K562 (cell line): ENCODE results near the gene TRAPPC13. TPM values are rescaled to one million over a fixed set of nuclear protein-coding genes. Genes with fewer than 3 reads are reported as not detected.

Experiments used
- ARHGAP35 ChIP-seq: fragments of 450-650 bp; IDR thresholded peaks from 2 replicates; pipeline ENCODE4 v1.6.1; 2018; ENCODE audit not compliant: partially characterized antibody
- CSDE1 ChIP-seq, 2 experiments: fragments of 450-650 bp; IDR thresholded peaks; 2 replicates each; pipeline ENCODE4 v1.6.1; 2016; ENCODE audit warnings: mild to moderate bottlenecking in 1 of 2
- HDAC6 ChIP-seq: IDR thresholded peaks from 2 replicates; pipeline ENCODE4 v1.6.1; 2012; ENCODE audit warnings: low read depth, mild to moderate bottlenecking, control low read depth, inconsistent platforms, low read length, moderate library complexity
- HNRNPK ChIP-seq: fragments of 200-400 bp; formaldehyde crosslinking; IDR thresholded peaks from one replicate; pipeline ENCODE4 v1.6.1; 2018; ENCODE audit warnings: mild to moderate bottlenecking, low read depth, low read length; ENCODE audit not compliant: poor library complexity, severe bottlenecking
- MAFF ChIP-seq: IDR thresholded peaks from 2 replicates; pipeline ENCODE4 v1.6.1; 2012; ENCODE audit warnings: low read length, improper control_type of control experiment
- MYNN ChIP-seq, 2 experiments: sonication (generic); formaldehyde crosslinking in 1 of 2; IDR thresholded peaks; 2 replicates each; pipeline versions ENCODE4 v1.5.0 to v1.6.1; 2016 to 2020; ENCODE audit warnings: antibody characterized with exemption in 1 of 2, missing genetic modification reagents in 1 of 2
- POLR3G ChIP-seq: IDR thresholded peaks from 2 replicates; pipeline ENCODE4 v1.6.1; 2011; ENCODE audit not compliant: insufficient read length, insufficient replicate concordance; ENCODE audit errors: extremely low read depth
- SAFB ChIP-seq: fragments of 200-400 bp; formaldehyde crosslinking; IDR thresholded peaks from 2 replicates; pipeline ENCODE4 v1.6.1; 2017; ENCODE audit warnings: low read depth, low read length, borderline replicate concordance
- SMAD2 ChIP-seq: fragments of 150-350 bp; IDR thresholded peaks from 2 replicates; pipeline ENCODE4 v1.6.1; 2014; ENCODE audit warnings: low read depth, mild to moderate bottlenecking, low read length
- SMAD4 ChIP-seq: fragments of 250-450 bp; sonication (Bioruptor Pico); conservative IDR thresholded peaks from 2 replicates; pipeline ENCODE4 v1.8.0; 2021; ENCODE audit warnings: inconsistent platforms, mild to moderate bottlenecking, moderate library complexity
- ZNF174 ChIP-seq: fragments of 250-450 bp; sonication (Bioruptor Pico); IDR thresholded peaks from 2 replicates; pipeline ENCODE4 v1.4.0; 2020; ENCODE audit warnings: mild to moderate bottlenecking
- ZNF23 ChIP-seq: fragments of 250-450 bp; sonication (Bioruptor Pico); IDR thresholded peaks from 2 replicates; pipeline ENCODE4 v1.4.0; 2020; ENCODE audit warnings: mild to moderate bottlenecking
- ZNF253 ChIP-seq: fragments of 250-450 bp; sonication (Bioruptor Pico); conservative IDR thresholded peaks from 2 replicates; pipeline ENCODE4 v1.6.1; 2021; ENCODE audit warnings: mild to moderate bottlenecking
- polyA plus RNA-seq, 8 experiments: library from polyadenylated mRNA; depleted of rRNA in 4 of 8; stranded (reverse) in 5 of 8; unstranded in 3 of 8; fragments of >200 nt; fragmentation: Nextera tagmentation in 2 of 8; fragmentation: Illumina TruSeq in 1 of 8; extraction: Ambion mirVana in 2 of 8; extraction: Trizol in 1 of 8; gene quantifications; 2 replicates each; pipeline versions ENCODE4 v1.2.1 to v1.2.3, GENCODE V29; 2011 to 2014; ENCODE audit warnings: inconsistent platforms in 1 of 8, missing spikeins in 1 of 8
- total RNA-seq, 7 experiments: library from RNA; depleted of rRNA in 6 of 7; stranded (reverse); fragments of >200 nt in 6 of 7; fragmentation: Illumina TruSeq in 2 of 7; extraction: Trizol in 2 of 7; gene quantifications; 2 replicates each; pipeline versions ENCODE4 v1.2.1 to v1.2.3, GENCODE V29; 2011 to 2021; ENCODE audit warnings: low replicate concordance in 1 of 7
- TF ChIP-seq, protein P1 (sequence below): fragments of 250-450 bp; sonication (Bioruptor Pico); IDR thresholded peaks from 2 replicates; pipeline ENCODE4 v1.5.0; 2022; ENCODE audit warnings: mild to moderate bottlenecking
- TF ChIP-seq, protein P2 (sequence below): fragments of 250-450 bp; sonication (Bioruptor Pico); IDR thresholded peaks from 2 replicates; pipeline ENCODE4 v1.9.0; 2021; ENCODE audit warnings: mild to moderate bottlenecking, inconsistent platforms
- TF ChIP-seq, protein P3 (sequence below): fragments of 250-450 bp; sonication (Bioruptor Pico); IDR thresholded peaks from 2 replicates; pipeline ENCODE4 v1.8.0; 2022; ENCODE audit warnings: moderate library complexity, mild to moderate bottlenecking, inconsistent platforms
- TF ChIP-seq, protein P4 (sequence below): IDR thresholded peaks from 3 replicates; pipeline ENCODE4 v1.6.1; 2011; ENCODE audit warnings: borderline replicate concordance, mild to moderate bottlenecking, moderate library complexity; ENCODE audit not compliant: insufficient read length; ENCODE audit errors: extremely low read depth
- TF ChIP-seq, protein P5 (sequence below): fragments of 450-650 bp; formaldehyde crosslinking; conservative IDR thresholded peaks from 2 replicates; pipeline ENCODE4 v1.4.0; 2022; ENCODE audit warnings: mild to moderate bottlenecking, missing genetic modification characterization

The TRAPPC13 gene
- total and polyA plus RNA-seq, 9 of the 15 experiments (the other 6 are each of a cell fraction or from before 2014, with no cell fraction given) = 16.2 to 43.8 (median 24.0) TPM

DNA sequence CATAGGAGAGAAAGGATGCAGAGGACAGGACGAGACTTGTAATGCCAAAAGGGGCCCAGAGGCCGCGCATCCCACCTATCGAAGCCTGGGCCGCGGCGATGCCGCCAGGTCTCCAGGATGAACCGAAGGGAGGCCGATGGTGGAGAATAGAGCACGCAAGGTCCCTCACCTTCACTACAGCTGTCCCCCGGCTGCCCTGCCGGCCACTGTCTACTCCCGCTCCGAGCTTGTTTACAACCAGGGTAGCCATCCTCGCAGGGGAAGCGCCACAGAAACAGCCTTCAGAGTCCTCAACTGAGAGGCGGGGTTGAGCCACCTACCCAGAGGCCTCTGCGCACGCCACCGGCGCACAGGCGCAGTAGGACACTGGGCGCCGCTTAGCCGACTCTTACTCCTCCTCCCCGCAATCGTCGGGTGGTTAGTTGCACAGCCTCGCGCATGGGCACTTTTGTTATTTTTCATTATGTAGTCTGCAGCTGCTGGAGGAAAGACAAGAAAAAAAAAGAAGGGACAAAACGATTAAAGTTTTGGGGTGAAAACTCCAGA lies 729 bp upstream of the TRAPPC13 start, which contains the start of gene TRIM23 (continued):
- TF ChIP-seq SAFB = no peak
- TF ChIP-seq CSDE1 (IDR thresholded peaks at IDR 0.05) = no peak
- 0 out of 2 replicates have a peak, but pooled peaks have one; percentile 18 for TF ChIP-seq SMAD4 (CRISPR knock-in tag)
- TF ChIP-seq, protein P1, sequence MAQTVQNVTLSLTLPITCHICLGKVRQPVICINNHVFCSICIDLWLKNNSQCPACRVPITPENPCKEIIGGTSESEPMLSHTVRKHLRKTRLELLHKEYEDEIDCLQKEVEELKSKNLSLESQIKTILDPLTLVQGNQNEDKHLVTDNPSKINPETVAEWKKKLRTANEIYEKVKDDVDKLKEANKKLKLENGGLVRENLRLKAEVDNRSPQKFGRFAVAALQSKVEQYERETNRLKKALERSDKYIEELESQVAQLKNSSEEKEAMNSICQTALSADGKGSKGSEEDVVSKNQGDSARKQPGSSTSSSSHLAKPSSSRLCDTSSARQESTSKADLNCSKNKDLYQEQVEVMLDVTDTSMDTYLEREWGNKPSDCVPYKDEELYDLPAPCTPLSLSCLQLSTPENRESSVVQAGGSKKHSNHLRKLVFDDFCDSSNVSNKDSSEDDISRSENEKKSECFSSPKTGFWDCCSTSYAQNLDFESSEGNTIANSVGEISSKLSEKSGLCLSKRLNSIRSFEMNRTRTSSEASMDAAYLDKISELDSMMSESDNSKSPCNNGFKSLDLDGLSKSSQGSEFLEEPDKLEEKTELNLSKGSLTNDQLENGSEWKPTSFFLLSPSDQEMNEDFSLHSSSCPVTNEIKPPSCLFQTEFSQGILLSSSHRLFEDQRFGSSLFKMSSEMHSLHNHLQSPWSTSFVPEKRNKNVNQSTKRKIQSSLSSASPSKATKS = no peak
- TF ChIP-seq, protein P2, sequence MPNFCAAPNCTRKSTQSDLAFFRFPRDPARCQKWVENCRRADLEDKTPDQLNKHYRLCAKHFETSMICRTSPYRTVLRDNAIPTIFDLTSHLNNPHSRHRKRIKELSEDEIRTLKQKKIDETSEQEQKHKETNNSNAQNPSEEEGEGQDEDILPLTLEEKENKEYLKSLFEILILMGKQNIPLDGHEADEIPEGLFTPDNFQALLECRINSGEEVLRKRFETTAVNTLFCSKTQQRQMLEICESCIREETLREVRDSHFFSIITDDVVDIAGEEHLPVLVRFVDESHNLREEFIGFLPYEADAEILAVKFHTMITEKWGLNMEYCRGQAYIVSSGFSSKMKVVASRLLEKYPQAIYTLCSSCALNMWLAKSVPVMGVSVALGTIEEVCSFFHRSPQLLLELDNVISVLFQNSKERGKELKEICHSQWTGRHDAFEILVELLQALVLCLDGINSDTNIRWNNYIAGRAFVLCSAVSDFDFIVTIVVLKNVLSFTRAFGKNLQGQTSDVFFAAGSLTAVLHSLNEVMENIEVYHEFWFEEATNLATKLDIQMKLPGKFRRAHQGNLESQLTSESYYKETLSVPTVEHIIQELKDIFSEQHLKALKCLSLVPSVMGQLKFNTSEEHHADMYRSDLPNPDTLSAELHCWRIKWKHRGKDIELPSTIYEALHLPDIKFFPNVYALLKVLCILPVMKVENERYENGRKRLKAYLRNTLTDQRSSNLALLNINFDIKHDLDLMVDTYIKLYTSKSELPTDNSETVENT (CRISPR knock-in tag) = peak; percentile 35; the same call in 1 of the 2 replicates
- TF ChIP-seq SMAD2 = no peak
- TF ChIP-seq ZNF174 (CRISPR knock-in tag) = no peak
- no peak for TF ChIP-seq HDAC6
- no peak for TF ChIP-seq MAFF
- TF ChIP-seq ARHGAP35 = no peak
- TF ChIP-seq, protein P3, sequence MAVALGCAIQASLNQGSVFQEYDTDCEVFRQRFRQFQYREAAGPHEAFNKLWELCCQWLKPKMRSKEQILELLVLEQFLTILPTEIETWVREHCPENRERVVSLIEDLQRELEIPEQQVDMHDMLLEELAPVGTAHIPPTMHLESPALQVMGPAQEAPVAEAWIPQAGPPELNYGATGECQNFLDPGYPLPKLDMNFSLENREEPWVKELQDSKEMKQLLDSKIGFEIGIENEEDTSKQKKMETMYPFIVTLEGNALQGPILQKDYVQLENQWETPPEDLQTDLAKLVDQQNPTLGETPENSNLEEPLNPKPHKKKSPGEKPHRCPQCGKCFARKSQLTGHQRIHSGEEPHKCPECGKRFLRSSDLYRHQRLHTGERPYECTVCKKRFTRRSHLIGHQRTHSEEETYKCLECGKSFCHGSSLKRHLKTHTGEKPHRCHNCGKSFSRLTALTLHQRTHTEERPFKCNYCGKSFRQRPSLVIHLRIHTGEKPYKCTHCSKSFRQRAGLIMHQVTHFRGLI (CRISPR knock-in tag) = no peak
- TF ChIP-seq, protein P4, sequence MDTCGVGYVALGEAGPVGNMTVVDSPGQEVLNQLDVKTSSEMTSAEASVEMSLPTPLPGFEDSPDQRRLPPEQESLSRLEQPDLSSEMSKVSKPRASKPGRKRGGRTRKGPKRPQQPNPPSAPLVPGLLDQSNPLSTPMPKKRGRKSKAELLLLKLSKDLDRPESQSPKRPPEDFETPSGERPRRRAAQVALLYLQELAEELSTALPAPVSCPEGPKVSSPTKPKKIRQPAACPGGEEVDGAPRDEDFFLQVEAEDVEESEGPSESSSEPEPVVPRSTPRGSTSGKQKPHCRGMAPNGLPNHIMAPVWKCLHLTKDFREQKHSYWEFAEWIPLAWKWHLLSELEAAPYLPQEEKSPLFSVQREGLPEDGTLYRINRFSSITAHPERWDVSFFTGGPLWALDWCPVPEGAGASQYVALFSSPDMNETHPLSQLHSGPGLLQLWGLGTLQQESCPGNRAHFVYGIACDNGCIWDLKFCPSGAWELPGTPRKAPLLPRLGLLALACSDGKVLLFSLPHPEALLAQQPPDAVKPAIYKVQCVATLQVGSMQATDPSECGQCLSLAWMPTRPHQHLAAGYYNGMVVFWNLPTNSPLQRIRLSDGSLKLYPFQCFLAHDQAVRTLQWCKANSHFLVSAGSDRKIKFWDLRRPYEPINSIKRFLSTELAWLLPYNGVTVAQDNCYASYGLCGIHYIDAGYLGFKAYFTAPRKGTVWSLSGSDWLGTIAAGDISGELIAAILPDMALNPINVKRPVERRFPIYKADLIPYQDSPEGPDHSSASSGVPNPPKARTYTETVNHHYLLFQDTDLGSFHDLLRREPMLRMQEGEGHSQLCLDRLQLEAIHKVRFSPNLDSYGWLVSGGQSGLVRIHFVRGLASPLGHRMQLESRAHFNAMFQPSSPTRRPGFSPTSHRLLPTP = no peak
- no peak for TF ChIP-seq ZNF253 (CRISPR knock-in tag)
- TF ChIP-seq POLR3G = no peak
- TF ChIP-seq HNRNPK = no peak
- TF ChIP-seq ZNF23 = no peak
- TF ChIP-seq, protein P5, sequence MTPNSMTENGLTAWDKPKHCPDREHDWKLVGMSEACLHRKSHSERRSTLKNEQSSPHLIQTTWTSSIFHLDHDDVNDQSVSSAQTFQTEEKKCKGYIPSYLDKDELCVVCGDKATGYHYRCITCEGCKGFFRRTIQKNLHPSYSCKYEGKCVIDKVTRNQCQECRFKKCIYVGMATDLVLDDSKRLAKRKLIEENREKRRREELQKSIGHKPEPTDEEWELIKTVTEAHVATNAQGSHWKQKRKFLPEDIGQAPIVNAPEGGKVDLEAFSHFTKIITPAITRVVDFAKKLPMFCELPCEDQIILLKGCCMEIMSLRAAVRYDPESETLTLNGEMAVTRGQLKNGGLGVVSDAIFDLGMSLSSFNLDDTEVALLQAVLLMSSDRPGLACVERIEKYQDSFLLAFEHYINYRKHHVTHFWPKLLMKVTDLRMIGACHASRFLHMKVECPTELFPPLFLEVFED (CRISPR knock-in tag) = no peak
- TF ChIP-seq MYNN (IDR thresholded peaks at IDR 0.05) = peak; percentile 43; the same call in 1 of the 2 replicates
- no peak for TF ChIP-seq MYNN (CRISPR knock-in tag; IDR thresholded peaks at IDR 0.05)
